Peyer's patch (tissue), 4 donors: ENCODE data around the gene HS2ST1. TPM values are rescaled to one million over a fixed set of nuclear protein-coding genes. Genes with fewer than 3 reads are reported as not detected.
"Not testable (repeated sequence)": the region's sequence is repeated elsewhere in the genome, so short reads cannot be mapped to it uniquely, and the experiment has no call there.

Experiments
- DNase-seq, 3 donors: peaks; one replicate each; pipeline ENCODE4 v3.0.0-alpha.2; 2017 to 2019
- H3K27ac ChIP-seq, 4 donors: fragments of 200-600 bp; sonication (generic); one replicate each; pipeline ENCODE4 v1.5.1; 2016 to 2019
- H3K27me3 ChIP-seq, 2 donors: fragments of 200-600 bp; sonication (generic); one replicate each; pipeline ENCODE4 v1.5.1; 2019
- H3K36me3 ChIP-seq, 3 donors: fragments of 200-600 bp; sonication (generic); one replicate each; pipeline ENCODE4 v1.5.1; 2016 to 2019
- H3K4me1 ChIP-seq, 4 donors: fragments of 200-600 bp; sonication (generic); one replicate each; pipeline ENCODE4 v1.5.1; 2016 to 2019
- H3K4me3 ChIP-seq, 4 donors: fragments of 200-600 bp; sonication (generic); 1 replicate in 3 of 4; 2 replicates in 1 of 4; pipeline ENCODE4 v1.5.1; 2016 to 2019; ENCODE audit warnings: mild to moderate bottlenecking in 1 of 4
- H3K9me3 ChIP-seq, 4 donors: fragments of 200-600 bp; sonication (generic); one replicate each; pipeline ENCODE4 v1.5.1; 2016 to 2019; ENCODE audit warnings: mild to moderate bottlenecking in 1 of 4
- POLR2A ChIP-seq, 2 donors: fragments of 450-650 bp; IDR thresholded peaks; one replicate each; pipeline ENCODE4 v1.5.1; 2017; ENCODE audit warnings: antibody characterized with exemption in 2 of 2, mild to moderate bottlenecking in 2 of 2, moderate library complexity in 2 of 2
- total RNA-seq, 4 donors: library from RNA; depleted of rRNA; stranded (reverse); fragments of >200 nt; gene quantifications; one replicate each; pipeline ENCODE4 v1.1.0, GENCODE V29; 2016
- TF ChIP-seq, protein P1 (sequence below), 6 experiments: fragments of 450-650 bp in 4 of 6; fragments of 200-600 bp in 2 of 6; sonication (generic) in 1 of 6; IDR thresholded peaks; one replicate each; pipeline ENCODE4 v1.5.1; 2017 to 2019; ENCODE audit warnings: antibody characterized with exemption in 6 of 6, mild to moderate bottlenecking in 3 of 6, moderate library complexity in 1 of 6

HS2ST1 gene
- total RNA-seq, 4 donors from 2014 or later = 9.1 to 14.9 (median 10.3) TPM

DNA sequence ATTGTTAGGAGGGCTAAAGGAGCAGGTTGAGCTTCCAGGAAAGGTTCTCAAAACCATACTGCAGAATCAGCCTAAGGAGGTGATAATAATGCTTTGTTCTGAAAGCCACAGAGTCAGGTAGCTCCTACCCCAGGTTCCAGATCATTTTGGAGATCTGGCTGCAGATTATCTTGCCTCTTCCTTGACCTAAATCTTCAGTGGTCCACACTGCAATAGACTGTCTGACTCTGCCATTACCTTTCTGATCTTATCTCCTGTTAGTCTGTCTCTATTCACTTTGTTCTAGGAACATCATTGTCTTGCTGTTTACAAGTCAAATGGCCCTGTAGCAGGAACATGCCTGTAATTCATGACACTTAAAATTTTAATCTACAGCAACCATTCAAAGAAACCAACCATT, 73.0 kb downstream of the HS2ST1 start:
- H3K27ac ChIP-seq = no peak overlapping the region
- TF ChIP-seq POLR2A (IDR thresholded peaks at IDR 0.05) = no peak
- TF ChIP-seq, protein P1, sequence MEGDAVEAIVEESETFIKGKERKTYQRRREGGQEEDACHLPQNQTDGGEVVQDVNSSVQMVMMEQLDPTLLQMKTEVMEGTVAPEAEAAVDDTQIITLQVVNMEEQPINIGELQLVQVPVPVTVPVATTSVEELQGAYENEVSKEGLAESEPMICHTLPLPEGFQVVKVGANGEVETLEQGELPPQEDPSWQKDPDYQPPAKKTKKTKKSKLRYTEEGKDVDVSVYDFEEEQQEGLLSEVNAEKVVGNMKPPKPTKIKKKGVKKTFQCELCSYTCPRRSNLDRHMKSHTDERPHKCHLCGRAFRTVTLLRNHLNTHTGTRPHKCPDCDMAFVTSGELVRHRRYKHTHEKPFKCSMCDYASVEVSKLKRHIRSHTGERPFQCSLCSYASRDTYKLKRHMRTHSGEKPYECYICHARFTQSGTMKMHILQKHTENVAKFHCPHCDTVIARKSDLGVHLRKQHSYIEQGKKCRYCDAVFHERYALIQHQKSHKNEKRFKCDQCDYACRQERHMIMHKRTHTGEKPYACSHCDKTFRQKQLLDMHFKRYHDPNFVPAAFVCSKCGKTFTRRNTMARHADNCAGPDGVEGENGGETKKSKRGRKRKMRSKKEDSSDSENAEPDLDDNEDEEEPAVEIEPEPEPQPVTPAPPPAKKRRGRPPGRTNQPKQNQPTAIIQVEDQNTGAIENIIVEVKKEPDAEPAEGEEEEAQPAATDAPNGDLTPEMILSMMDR (IDR thresholded peaks at IDR 0.05) = no peak
- H3K27me3 ChIP-seq = no peaks in the 10 kb centered on the region
- H3K9me3 ChIP-seq = no peaks in the 10 kb centered on the region
- H3K4me3 ChIP-seq = no peak overlapping the region
- H3K36me3 ChIP-seq = no peaks in the 10 kb centered on the region
- no peak for DNase-seq
- H3K4me1 ChIP-seq = no peaks in the 10 kb centered on the region

DNA sequence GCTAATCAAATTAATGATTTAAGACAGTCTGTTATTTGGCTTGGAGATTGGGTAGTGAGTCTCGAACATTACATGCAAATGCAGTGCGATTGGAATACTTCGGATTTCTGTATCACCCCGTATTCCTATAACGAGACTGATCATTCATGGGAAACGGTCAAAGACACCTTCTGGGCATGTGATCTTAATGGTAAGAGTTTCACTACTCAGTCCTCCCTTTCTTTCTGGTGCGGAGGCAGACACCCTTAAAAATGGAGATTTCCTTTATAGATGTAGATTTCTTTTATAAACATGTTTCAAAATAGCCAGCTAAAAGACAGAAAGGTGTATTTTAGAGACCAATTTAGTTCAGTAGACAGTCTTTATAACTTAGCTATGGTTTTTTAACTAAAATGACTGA, 74.4 kb downstream of the HS2ST1 start:
- Histone ChIP-seq H3K36me3 (no peaks in the 10 kb centered on the region), H3K4me3 (no peak overlapping the region), H3K4me1 (no peaks in the 10 kb centered on the region), H3K9me3 (no peaks in the 10 kb centered on the region), H3K27ac (no peak overlapping the region), H3K27me3 (no peaks in the 10 kb centered on the region)
- no peak for DNase-seq
- TF ChIP-seq, protein P1 (IDR thresholded peaks at IDR 0.05) = no peak
- no peak for TF ChIP-seq POLR2A (IDR thresholded peaks at IDR 0.05)

DNA sequence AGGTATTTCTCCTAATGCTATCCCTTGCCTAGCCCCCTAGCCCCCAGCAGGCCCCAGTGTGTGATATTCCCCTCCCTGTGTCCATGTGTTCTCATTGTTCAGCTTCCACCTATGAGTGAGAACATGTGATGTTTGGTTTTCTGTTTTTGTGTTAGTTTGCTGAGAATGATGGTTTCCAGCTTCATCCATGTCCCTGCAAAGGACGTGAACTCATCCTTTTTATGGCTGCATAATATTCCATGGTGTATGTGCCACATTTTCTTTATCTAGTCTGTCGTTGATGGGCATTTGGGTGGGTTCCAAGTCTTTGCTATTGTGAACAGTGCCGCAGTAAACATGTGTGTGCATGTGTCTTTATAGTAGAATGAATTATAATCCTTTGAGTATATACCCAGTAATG, 75.3 kb downstream of the HS2ST1 start:
- not testable (repeated sequence) for DNase-seq, H3K36me3 ChIP-seq, H3K4me1 ChIP-seq, H3K4me3 ChIP-seq, H3K27ac ChIP-seq, H3K9me3 ChIP-seq, H3K27me3 ChIP-seq

DNA sequence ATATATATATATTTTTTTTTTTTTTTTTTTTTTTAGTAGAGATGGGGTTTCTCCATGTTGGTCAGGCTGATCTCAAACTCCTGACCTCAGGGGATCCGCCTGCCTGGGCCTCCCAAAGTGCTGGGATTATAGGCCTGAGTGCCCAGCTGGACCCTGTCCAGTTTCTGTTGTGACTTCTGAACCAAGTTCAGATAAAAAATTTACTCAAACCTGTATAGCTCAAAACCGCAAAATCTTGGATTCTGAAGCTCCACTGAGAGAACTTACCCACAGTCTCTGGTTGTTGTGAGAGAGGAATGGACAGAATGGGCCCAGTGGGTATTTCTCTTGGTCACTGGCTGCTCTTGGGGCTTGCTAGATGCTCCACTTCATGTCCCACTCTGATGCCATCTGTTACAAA, 76.4 kb downstream of the HS2ST1 start:
- Histone ChIP-seq H3K4me1 (no peaks in the 10 kb centered on the region), H3K27ac (no peak overlapping the region), H3K9me3 (no peaks in the 10 kb centered on the region), H3K4me3 (no peak overlapping the region), H3K36me3 (no peaks in the 10 kb centered on the region), H3K27me3 (no peaks in the 10 kb centered on the region)
- TF ChIP-seq, protein P1 (IDR thresholded peaks at IDR 0.05) = no peak
- no peak for TF ChIP-seq POLR2A (IDR thresholded peaks at IDR 0.05)
- DNase-seq = no peak

DNA sequence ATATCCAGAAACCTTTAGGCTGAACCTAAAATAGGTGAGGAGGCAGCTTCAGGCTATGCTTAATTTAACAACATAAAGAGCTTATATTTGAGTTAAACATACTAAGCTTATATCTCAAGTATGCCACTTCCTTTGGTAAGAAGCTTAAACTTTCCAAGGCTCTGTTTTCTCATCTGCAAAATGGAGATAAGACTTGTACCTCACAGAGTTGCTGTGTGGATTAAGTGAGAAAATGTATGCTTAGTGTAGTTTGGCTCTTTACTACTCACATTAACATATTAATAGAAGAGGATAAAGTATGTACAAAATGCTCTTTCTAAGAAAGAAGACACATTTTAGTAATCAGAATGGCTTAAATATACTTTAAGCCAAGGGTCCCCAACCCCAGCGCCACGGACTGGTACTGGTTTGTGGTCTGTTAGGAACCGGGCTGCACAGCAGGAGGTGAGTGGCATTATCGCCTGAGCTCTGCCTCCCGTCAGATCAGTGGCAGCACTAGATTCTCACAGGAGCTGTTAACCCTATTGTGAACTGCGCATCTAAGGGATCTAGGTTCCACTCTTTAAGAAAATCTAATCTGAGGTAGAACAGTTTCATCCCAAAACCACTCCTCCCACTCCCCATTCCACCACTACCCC, 77.2 kb downstream of the HS2ST1 start:
- Histone ChIP-seq H3K4me3 (no peak overlapping the region), H3K27ac (no peak overlapping the region), H3K9me3 (no peaks in the 10 kb centered on the region), H3K36me3 (no peaks in the 10 kb centered on the region), H3K27me3 (no peaks in the 10 kb centered on the region), H3K4me1 (no peaks in the 10 kb centered on the region)
- TF ChIP-seq, protein P1 (IDR thresholded peaks at IDR 0.05) = no peak
- no peak for TF ChIP-seq POLR2A (IDR thresholded peaks at IDR 0.05)
- no peak for DNase-seq

DNA sequence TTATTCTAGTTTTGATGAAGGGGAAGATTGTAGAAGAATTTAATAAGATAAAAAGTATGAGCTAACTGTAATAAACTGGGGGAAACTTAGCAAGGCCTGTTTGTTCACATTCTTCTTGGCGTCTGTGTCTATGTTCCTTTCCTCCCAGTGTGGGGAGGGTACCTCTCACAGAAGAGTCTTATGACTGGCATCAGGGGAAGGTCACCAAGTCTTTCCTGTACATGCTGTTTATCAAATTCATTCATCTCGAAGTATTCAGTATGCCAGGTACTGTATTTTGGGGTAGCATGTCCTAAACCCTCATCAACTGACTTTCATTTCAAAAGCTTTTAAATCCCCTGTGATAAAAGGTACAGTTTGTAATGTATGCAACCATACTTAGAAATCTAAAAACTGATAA, 78.4 kb downstream of the HS2ST1 start:
- TF ChIP-seq POLR2A (IDR thresholded peaks at IDR 0.05) = no peak
- TF ChIP-seq, protein P1 (IDR thresholded peaks at IDR 0.05) = no peak
- no peaks in the 10 kb centered on the region for H3K9me3 ChIP-seq
- no peak for DNase-seq
- no peaks in the 10 kb centered on the region for H3K36me3 ChIP-seq
- H3K27ac ChIP-seq = no peak overlapping the region
- H3K4me1 ChIP-seq = no peaks in the 10 kb centered on the region
- H3K27me3 ChIP-seq = no peaks in the 10 kb centered on the region
- no peak overlapping the region for H3K4me3 ChIP-seq
